Measurements from ENCODE around the gene ABL1. TPM values are rescaled to one million over a fixed set of nuclear protein-coding genes. Genes with fewer than 3 reads are reported as not detected.

ABL1 gene
- polyA plus RNA-seq, 3 donors: 4.5 to 14.5 (median 8.0) TPM

GRCh38 chr9:130927995-130928900 lies 93.2 kb downstream of the ABL1 start:
- intact Hi-C loops (cut with micrococcal nuclease): no loop called here
- H3K4me1 ChIP-seq (ENCODE audit: control insufficient read depth in 1 of 2, insufficient read depth in 2 of 2, low read length in 2 of 2): no peaks in the 10 kb centered on the region
- no peaks in the 10 kb centered on the region for H3K36me3 ChIP-seq (replicated peaks in 1 of 2; ENCODE audit: control insufficient read depth in 1 of 2, insufficient read depth in 2 of 2, low read length in 2 of 2)
- Mint-ChIP-seq H3K4me1 (no peaks in the 10 kb centered on the region), H3K27me3 (ENCODE audit: low read depth in 3 of 3) (peaks cover 18 to 28% (median 23%) of the 10 kb centered on the region in 3 donors), H3K36me3 (no peaks in the 10 kb centered on the region), H3K4me3 (no peak overlapping the region), H3K9me3 (peaks cover 0 to 5% (median 0%) of the 10 kb centered on the region in 7 donors), H3K27ac (no peak overlapping the region)
- H3K27ac ChIP-seq (ENCODE audit: low read depth in 1 of 2, low read length in 2 of 2): no peak overlapping the region
- no peaks in the 10 kb centered on the region for H4K20me1 ChIP-seq (ENCODE audit: insufficient read depth, low read length)
- no peak for DNase-seq
- no peak overlapping the region for H3K4me3 ChIP-seq (replicated peaks in 1 of 3; ENCODE audit: low read depth in 2 of 3, low read length in 3 of 3)
- H3K79me2 ChIP-seq (ENCODE audit: insufficient read depth, low read length): no peaks in the 10 kb centered on the region
- no peak overlapping the region for H3K4me2 ChIP-seq (replicated peaks; ENCODE audit: extremely low read depth, low read length, poor library complexity, severe bottlenecking)
- H2AFZ ChIP-seq (ENCODE audit: insufficient read depth, low read depth, low read length, poor library complexity, severe bottlenecking): no peak overlapping the region
- no peak for TF ChIP-seq CTCF (IDR thresholded peaks at IDR 0.05)
- no peaks in the 10 kb centered on the region for H3K9me3 ChIP-seq (replicated peaks in 1 of 2; ENCODE audit: control insufficient read depth in 1 of 2, insufficient read depth in 1 of 2, low read length in 2 of 2)
- peaks cover 0 to 11% of the 10 kb centered on the region in 2 donors for H3K27me3 ChIP-seq (ENCODE audit: control insufficient read depth in 2 of 2, insufficient read depth in 2 of 2, low read length in 2 of 2)
- WGBS (ENCODE audit: insufficient coverage): 67% methylated on average over 3 of the region's 14 CpGs
- H3K9ac ChIP-seq (ENCODE audit: insufficient read depth, low read length, poor library complexity, severe bottlenecking): no peak overlapping the region

- Mint-ChIP-seq H3K4me1 (no peaks in the 10 kb centered on the region), H3K36me3 (no peaks in the 10 kb centered on the region), H3K27ac (no peak overlapping the region), H3K27me3 (ENCODE audit: low read depth in 3 of 3) (peaks cover 27 to 40% (median 30%) of the 10 kb centered on the region in 3 donors), H3K9me3 (peaks cover 0 to 5% (median 0%) of the 10 kb centered on the region in 7 donors), H3K4me3 (no peak overlapping the region)
- Histone ChIP-seq H3K27ac (ENCODE audit: low read depth in 1 of 2, low read length in 2 of 2) (no peak overlapping the region), H3K9ac (ENCODE audit: insufficient read depth, low read length, poor library complexity, severe bottlenecking) (no peak overlapping the region), H3K79me2 (ENCODE audit: insufficient read depth, low read length) (no peaks in the 10 kb centered on the region), H3K4me1 (ENCODE audit: control insufficient read depth in 1 of 2, insufficient read depth in 2 of 2, low read length in 2 of 2) (no peaks in the 10 kb centered on the region), H3K9me3 (replicated peaks in 1 of 2; ENCODE audit: control insufficient read depth in 1 of 2, insufficient read depth in 1 of 2, low read length in 2 of 2) (no peaks in the 10 kb centered on the region), H3K36me3 (replicated peaks in 1 of 2; ENCODE audit: control insufficient read depth in 1 of 2, insufficient read depth in 2 of 2, low read length in 2 of 2) (no peaks in the 10 kb centered on the region), H3K4me2 (replicated peaks; ENCODE audit: extremely low read depth, low read length, poor library complexity, severe bottlenecking) (no peak overlapping the region), H2AFZ (ENCODE audit: insufficient read depth, low read depth, low read length, poor library complexity, severe bottlenecking) (no peak overlapping the region), H3K4me3 (replicated peaks in 1 of 3; ENCODE audit: low read depth in 2 of 3, low read length in 3 of 3) (no peak overlapping the region), H3K27me3 (ENCODE audit: control insufficient read depth in 2 of 2, insufficient read depth in 2 of 2, low read length in 2 of 2) (peaks cover 0 to 23% of the 10 kb centered on the region in 2 donors), H4K20me1 (ENCODE audit: insufficient read depth, low read length) (no peaks in the 10 kb centered on the region)
- intact Hi-C loops (cut with micrococcal nuclease): no loop called here
- TF ChIP-seq CTCF (IDR thresholded peaks at IDR 0.05): no peak
- WGBS (ENCODE audit: insufficient coverage): 95% methylated on average over 36 of the region's 36 CpGs
- DNase-seq: no peak
These were observed 94.6 kb downstream of the ABL1 start for GRCh38 chr9:130929571-130930038.
